Stimulated activated CD4-positive, alpha-beta T cell treated with anti-CD3 and anti-CD28 coated beads, Interleukin-15, amount 100 ng/mL, for 1 hour (primary cell): ENCODE data around the gene FPR2.
"Not testable (repeated sequence)": the region's sequence is repeated elsewhere in the genome, so short reads cannot be mapped to it uniquely, and the experiment has no call there.

Experiments
- DNase-seq, 2 donors: peaks; one replicate each; pipeline ENCODE4 v3.0.0-alpha.2; 2020; ENCODE audit warnings: low read depth in 1 of 2, low spot score in 1 of 2

Gene FPR2

GRCh38 chr19:51760697-51761356, at the start of gene FPR2:
Gene FPR2 (plus strand): TSS chr19:51761180. CDS start chr19:51768659, 7,479 bp downstream.
- DNase-seq = no peak

- DNase-seq = no peak
These were observed 49.3 kb upstream of the FPR2 start for GRCh38 chr19:51711702-51712101.

GRCh38 chr19:51712461-51713081, 48.4 kb upstream of the FPR2 start:
- no peak for DNase-seq

GRCh38 chr19:51713319-51714285, 47.4 kb upstream of the FPR2 start:
- no peak for DNase-seq

GRCh38 chr19:51714848-51715247, 46.1 kb upstream of the FPR2 start:
- no peak for DNase-seq

GRCh38 chr19:51715850-51716249, 45.1 kb upstream of the FPR2 start:
- DNase-seq = no peak

GRCh38 chr19:51716925-51717324, 44.1 kb upstream of the FPR2 start:
- DNase-seq = no peak

- no peak for DNase-seq
These were observed 41.6 kb upstream of the FPR2 start for GRCh38 chr19:51719251-51719988.

GRCh38 chr19:51721905-51722304, 39.1 kb upstream of the FPR2 start:
- no peak for DNase-seq

- DNase-seq = no peak
These were observed 38.5 kb upstream of the FPR2 start for GRCh38 chr19:51722492-51722891.

- no peak for DNase-seq
These were observed 36.4 kb upstream of the FPR2 start for GRCh38 chr19:51724543-51724942.

GRCh38 chr19:51726049-51726448, 34.9 kb upstream of the FPR2 start:
- no peak for DNase-seq

GRCh38 chr19:51727349-51727880, 33.6 kb upstream of the FPR2 start:
- no peak for DNase-seq

GRCh38 chr19:51729781-51730180, 31.2 kb upstream of the FPR2 start:
- no peak for DNase-seq

GRCh38 chr19:51733742-51734522, 27.0 kb upstream of the FPR2 start:
- no peak for DNase-seq

GRCh38 chr19:51735759-51736449, 25.1 kb upstream of the FPR2 start:
- DNase-seq = no peak

- DNase-seq = no peak
These were observed 23.6 kb upstream of the FPR2 start for GRCh38 chr19:51737389-51737788.

GRCh38 chr19:51737924-51738323, 23.1 kb upstream of the FPR2 start:
- no peak for DNase-seq

- not testable (repeated sequence) for DNase-seq
These were observed 22.5 kb upstream of the FPR2 start for GRCh38 chr19:51738523-51738922.
